Stimulated activated CD4-positive, alpha-beta T cell treated with anti-CD3 and anti-CD28 coated beads, Interleukin-4, amount 100 ng/mL, for 48 hours (primary cell): ENCODE results near the gene BCLAF1.

Experiments
- DNase-seq, 2 donors: peaks; one replicate each; pipeline ENCODE4 v3.0.0-alpha.2; 2020; ENCODE audit warnings: low read depth in 2 of 2

The BCLAF1 gene, protein sequence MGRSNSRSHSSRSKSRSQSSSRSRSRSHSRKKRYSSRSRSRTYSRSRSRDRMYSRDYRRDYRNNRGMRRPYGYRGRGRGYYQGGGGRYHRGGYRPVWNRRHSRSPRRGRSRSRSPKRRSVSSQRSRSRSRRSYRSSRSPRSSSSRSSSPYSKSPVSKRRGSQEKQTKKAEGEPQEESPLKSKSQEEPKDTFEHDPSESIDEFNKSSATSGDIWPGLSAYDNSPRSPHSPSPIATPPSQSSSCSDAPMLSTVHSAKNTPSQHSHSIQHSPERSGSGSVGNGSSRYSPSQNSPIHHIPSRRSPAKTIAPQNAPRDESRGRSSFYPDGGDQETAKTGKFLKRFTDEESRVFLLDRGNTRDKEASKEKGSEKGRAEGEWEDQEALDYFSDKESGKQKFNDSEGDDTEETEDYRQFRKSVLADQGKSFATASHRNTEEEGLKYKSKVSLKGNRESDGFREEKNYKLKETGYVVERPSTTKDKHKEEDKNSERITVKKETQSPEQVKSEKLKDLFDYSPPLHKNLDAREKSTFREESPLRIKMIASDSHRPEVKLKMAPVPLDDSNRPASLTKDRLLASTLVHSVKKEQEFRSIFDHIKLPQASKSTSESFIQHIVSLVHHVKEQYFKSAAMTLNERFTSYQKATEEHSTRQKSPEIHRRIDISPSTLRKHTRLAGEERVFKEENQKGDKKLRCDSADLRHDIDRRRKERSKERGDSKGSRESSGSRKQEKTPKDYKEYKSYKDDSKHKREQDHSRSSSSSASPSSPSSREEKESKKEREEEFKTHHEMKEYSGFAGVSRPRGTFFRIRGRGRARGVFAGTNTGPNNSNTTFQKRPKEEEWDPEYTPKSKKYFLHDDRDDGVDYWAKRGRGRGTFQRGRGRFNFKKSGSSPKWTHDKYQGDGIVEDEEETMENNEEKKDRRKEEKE

DNA sequence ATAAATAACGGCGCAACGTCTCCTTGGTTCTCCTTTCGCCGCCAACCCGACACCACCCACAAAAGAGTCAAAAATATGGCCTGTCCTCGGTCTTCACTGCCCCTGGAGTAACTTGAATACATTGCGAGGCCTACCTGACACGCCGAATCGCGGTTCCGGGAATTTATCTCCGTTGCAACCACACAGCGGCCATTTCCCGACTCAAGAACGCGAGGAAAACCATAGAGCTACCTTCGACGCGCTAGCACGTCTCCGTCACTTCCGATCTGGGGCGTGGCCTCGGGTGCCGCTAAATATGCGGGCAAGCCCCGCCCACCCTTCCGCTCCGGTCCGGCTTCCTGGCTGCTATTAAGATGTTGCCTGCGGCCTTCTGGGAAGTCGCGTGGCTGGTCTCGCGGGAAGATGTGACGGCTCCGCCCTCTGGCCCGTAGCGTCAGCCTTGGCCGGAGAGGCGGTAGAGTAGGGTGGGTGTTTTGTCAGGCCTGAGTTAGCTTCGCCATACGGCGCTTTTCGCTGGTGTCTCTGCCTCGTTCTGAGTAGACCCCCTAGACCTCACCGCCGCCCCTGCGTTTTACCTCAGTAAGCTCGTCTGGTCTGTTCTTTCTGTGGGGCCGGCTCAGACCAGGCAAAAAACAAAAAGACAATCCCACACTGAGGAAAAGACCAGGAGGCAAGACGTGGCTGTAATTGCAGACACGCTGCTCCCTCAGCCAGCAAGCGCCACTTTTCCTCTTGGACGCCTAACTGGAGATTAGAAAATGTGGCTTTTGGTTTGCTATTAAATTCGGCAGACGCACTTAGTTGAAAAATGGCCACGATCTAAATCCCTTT, at the start of gene BCLAF1:
Gene BCLAF1, minus strand, starts transcription at position 268 of the 831 bp plus-strand sequence. CDS start 9,980 bp downstream, outside the sequence.
- DNase-seq: peak; percentile 97 to 98

DNA sequence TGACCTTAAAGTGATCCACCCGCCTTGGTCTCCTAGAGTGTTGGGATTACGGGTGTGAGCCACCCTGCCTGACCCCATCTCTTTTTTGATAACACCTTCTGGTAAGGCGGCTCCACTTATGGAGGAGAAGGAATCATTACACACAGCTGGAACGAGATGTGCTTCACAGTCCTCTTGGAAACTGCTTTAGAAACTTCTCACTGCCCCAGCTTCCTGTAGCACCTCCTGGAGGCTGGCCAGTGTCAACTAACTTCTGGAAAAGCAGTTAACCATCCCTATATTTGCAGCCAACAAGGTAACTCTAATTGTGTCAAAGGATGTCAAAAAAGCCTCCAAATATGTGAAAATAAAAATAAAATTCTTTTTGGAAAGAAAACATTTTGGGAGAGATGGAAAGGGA, 48.8 kb upstream of the BCLAF1 start:
- DNase-seq: no peak

DNA sequence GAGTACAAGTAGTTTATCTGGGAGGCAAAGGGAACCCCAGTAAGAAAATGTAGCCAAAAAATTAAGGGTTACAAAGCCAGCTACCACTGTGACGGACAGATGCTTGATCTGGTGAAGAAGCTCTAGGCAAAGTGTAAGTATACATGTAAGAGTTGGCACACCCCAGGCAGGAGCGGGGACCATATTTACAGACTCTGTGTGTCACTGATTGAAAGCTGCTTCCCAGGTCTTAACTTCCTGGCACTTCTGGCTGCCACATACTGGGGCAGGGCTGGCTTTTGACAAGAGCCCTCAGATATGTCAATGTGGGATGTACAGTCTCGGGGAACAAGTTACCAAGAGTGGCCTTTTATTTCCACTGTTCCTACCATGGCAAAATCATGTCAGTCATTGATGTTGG, 48.0 kb upstream of the BCLAF1 start:
- DNase-seq: no peak

DNA sequence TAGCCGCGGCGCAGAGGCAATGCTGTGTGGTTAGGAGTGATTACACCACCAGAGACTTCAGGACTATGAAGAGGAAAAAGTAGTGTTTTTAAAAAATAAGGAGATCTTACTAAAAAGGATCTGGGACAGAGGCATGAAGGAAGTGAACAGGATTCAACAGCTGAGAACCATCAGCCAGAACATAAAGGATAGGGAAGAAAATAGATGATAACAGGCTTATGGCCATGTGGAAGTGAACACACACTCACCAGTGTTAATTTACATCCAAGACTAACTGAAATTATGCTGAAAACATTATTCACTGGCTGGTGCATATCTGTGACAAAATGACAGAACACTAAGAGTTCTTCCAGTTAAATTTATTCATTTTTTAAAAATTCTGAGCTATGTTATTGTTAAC, 47.5 kb upstream of the BCLAF1 start:
- no peak for DNase-seq

DNA sequence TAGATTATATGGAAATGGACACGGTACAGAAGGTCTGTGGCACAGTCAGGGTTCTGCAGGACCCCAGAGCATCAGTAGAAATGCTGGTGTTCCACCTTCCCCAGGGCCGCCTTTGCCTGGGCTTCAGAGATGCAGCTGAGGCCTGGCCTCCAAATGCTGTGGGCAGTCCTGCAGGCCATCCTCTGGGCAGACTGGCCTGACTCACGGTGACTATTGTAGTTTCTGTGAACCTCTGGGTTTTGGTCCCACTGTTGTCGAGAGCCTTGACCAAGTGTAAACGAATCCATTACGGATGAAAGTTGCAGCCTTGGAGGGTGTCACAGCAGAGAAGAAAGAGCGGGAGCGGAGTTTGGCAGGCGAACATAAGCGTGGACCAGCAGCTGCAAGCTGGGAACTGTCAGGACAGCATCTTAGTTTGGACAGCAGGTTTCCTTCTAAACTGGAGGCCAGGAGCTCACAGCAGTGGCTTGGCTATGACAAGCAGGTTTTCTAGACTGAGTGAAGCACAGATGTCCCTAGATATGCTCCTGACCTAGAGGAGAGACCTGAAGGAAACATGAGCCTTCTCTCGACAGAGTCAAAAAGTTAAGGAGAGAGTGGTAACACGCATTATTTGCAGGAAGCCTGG, 46.2 kb upstream of the BCLAF1 start:
- no peak for DNase-seq

DNA sequence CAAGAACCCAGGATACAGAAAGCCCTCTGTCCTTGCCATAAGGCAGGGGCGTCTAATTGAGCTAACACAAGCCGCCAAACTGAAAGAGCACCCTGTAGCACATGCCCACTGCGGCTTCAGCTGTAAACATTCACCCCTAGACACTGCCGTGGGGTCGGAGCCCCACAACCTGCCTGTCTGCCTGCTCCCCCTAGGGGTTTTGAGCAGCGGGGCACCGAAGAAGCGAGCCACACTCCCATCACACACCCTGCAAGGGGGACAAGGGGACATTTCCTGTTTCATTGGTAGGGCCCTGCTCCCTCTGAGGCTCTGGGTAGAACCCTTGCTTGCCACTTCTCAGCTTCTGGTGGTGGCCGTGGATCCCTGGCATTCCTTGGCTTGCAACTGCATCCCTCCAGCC, 45.2 kb upstream of the BCLAF1 start:
- no peak for DNase-seq

DNA sequence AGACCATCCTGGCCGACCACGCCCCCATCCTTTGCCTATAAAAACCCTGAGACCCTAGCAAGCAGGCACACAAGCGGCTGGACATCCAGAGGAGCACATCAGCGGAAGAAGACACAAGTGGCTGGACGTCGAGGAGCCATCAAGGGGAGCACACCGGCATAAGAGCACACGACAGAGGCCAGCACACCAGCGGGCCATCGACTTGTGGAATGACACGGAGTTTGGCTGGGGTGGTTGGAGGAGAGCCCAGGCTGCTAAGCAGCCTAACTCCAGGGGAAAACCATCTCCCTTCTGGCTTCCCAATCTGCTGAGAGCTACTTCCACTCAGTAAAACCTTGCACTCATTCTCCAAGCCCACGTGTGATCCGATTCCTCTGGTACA, 44.8 kb upstream of the BCLAF1 start:
- no peak for DNase-seq

DNA sequence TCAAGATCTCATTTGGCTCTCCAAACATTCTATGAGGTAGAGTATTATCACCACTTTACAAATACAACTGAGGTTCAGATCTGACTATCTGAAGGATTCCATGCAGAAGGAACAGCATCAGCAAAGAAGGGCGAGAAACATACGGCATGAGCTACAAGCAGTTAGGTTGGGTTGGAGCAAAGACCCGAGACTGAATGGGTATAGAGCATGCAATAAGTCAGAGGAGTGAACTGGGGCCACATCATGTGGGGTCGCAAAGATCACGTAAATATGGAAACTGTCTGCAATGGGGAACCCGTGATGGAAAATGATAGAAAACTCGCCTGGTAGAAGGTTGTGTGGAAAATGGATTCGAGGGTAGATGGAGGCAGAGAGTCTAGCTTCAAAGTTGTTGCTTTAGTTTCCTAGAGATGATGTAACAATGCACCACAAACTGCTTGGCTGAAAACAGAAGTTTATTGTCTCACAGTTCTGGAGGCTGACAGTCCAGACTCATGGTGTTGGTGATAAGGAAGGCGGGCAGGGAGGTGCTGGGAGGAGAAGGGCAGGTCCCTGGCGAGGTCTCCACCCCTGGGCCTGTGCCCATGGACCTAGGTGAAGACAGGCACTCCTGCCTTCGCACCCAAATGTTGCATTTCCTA, 44.3 kb upstream of the BCLAF1 start:
- DNase-seq: no peak

DNA sequence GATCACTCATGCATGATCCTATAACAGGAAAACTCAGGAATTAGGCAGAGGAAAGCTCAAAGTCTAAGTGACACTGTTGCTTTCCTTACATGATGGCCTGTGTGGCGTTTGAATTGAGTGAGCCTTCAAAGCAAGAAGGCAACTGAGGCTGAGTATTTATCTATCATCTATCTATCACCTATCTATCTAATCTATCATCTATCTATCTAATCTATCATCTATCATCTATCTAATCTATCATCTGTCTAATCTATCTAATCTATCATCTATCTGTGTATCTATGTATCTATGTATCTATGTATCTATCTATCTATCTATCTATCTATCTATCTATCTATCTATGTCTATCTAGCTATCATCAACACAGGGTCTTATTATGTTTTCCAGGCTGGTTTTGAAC, 41.8 kb upstream of the BCLAF1 start:
- DNase-seq: no peak

DNA sequence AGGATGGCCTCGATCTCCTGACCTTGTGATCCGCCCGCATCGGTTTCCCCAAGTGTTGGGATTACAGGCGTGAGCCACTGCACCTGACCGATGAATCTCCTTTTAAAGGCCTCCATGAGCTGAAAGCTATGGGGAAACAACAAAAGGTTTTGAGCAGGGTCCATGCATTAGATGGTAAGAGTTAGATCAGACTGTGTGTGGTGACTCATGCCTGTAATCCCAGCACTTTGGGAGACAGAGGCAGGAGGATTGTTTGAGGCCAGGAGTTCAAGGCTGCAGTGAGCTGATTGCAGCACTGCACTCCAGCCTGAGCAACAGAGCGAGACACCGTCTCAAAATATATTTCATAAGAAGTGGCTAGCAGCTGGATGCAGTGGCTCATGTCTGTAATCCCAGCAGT, 41.0 kb upstream of the BCLAF1 start:
- DNase-seq: no peak

DNA sequence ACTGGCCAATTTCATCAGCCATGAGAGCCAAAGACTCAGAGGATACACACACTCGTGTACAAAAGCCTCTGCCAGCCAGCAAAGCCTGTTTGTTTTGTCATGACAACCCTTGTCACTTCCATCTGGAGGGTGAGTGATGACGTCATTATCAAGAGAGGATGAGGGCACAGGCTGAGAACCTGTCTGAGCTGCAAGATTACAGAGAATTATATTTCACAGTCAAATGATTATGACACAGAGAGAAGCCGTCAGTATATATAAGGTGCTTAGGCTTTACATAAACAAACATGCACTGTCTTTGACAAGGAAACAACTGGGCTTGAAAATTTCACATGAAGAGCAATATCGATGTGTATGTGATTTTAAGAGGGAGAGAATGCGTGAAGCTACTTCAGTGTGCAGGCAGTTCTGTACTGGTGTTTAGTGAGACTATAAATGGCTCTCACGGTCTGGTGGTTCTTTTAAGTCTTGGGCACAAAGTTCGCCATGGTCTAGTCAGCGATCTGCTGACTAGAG, 36.5 kb upstream of the BCLAF1 start:
- DNase-seq: no peak

DNA sequence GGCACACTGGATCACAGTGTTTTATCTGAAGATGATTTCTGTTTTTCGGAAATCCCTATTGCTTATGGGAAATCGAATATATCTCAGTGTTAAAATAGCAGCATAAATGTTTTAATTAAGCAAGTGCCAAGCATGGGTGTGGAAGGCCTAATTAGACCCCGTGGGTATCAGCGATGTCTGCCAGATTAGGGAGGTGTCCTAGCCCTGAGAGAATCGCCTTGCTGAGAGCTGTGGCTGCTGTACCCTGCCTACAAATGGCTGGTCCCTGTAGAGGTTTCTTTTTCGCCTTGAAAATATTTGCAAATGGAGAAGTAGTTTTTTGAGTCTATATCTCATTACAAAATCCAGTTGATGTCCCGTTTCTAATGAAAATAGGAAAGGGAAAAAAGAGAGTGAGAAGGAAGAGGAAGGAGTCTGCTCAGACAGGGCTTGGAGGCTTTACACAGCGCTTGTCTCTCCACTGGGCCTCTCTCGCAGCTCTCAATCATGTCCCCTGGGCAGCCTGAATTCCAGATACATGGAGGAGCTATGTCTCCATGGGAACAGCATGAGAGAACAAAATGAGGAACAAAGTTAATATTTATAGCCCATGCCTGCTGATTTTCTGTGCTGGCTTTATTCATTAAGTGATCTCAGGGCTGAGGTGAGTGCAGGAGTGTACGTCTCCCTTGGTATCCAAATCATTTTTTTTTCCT, 35.2 kb upstream of the BCLAF1 start:
- DNase-seq: no peak

DNA sequence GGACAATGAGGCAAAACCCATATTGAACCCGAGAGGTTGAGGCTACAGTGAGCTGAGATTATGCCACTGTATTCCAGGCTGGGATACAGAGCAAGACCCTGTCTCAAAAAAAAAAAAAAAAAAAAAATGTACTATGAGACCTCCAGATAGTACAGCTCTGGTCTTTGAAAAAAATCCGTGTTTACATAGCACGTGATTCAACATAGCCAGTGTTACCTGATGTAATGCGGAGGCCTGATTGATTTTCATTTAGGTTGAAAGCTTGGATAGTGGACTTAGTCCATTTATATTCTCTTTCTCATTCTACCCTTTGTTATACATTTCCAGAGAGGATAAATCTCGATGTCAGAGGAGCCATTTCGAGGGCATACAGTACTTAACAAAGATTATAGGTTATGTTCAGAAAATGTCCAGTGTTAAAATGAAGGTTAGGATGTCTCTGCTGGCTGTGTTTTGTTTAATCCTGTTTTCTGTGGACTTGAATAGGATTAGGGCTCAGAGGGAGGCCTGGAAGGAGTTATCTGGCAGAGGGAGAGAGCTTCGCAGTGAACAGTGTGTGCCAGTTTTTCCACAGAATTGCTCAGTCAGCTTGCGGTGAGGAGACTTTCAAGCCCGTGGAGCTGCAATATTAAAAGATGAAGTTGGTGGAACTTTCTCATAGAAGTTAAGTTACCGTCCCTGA, 33.9 kb upstream of the BCLAF1 start:
- DNase-seq: no peak

DNA sequence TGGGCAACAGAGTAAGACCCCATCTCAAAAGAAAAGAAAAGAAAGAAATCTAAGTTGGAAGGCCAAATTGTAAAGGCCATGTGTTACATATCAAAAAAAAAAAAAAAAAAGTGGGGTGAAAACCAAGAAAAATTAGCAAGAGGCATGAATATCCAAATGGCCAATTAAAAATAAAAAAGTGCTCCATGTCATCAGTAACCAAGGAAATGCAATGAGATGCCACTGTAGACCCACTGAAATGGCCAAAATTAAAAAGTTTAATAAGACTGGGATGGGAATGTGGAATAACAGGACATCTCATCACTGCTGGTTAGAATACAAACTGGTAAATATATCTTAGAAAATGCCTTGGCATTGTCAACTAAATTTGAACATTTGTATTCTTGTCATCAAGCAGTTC, 30.1 kb upstream of the BCLAF1 start:
- DNase-seq: no peak

DNA sequence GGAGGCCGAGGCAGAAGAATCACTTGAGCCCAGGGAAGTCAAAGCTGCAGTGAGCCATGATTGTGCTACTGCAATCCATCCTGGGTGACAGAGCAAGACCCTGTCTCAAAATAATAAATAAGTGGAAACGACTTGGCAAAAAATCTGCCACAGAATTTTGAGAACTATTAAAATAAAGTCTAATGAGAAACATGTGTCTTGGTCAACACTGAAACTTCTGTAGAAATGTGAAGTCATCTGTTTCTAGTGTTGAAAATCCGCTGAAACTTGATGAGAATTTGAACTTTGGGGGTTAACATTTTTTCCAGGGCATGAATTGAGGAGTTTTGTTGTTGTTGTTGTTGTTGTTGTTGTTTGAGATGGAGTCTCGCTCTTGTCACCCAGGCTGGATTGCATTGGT, 29.0 kb upstream of the BCLAF1 start:
- DNase-seq: no peak

DNA sequence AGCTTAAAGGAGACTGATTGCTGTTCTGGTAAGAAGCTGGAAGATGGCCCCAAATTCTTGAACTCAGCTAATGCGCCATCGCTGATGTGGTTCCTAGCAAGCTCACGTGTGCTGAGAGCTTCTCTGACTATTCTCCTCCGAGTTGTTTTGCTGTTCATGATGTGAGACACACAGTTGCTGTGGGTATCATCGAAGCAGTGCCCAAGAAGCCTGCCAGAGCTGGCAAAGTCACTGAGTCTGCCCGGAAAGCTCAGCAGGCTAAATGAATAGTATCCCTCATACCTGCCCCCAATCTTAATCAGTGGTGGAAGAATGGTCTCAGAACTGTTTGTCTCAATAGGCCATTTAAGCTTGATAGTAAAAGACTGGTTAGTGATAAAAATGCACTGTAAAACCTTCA, 28.3 kb upstream of the BCLAF1 start:
- DNase-seq: no peak

DNA sequence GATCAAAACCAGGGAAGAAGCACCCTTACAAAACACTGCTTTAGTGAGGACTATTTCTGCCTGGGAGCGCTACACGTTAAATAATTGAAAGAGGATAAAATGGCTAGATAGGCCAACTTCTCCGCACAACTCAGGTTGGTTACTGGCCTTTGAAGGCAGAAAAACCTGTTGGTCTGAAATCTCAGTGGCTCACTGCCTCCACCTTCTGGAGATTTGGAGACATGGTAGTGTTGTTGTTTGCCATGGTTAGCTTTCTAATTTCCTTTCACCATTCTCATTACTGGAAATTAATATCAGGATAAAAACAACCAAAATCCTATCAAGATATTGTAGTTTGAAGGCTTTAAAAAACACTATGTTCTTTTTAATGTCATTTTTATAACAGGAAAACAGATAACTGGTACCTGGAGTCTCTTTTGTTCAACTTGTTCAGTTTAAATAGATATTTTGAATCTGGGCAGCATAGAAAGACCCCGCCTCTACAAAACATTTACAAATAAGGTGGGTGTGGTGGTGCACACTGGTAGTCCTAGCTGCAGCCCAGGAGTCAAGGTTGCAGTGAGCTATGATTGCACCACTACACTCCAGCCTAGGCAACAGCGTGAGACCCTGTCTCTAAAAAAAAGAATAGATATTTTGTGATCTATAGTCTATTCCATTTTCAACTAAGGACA, 27.5 kb upstream of the BCLAF1 start:
- DNase-seq: peak; percentile 12 to 35

DNA sequence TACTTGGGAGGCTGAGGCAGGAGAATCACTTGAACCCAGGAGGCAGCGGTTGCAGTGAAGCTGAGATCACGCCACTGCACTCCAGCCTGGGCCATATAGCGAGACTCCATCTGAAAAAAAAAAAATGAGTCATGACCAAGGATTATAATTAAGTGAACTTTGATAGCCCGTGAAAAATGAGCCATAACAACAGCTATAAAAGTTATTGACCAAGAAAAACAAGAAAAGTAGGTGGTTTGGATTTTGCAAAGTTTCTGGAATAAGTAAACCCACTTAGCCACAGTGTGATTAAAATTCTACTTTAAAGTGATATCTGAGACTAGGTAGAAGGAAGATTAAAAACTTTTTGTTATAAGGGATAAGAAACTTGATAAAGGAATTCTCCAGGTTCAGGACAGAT, 25.9 kb upstream of the BCLAF1 start:
- DNase-seq: no peak

DNA sequence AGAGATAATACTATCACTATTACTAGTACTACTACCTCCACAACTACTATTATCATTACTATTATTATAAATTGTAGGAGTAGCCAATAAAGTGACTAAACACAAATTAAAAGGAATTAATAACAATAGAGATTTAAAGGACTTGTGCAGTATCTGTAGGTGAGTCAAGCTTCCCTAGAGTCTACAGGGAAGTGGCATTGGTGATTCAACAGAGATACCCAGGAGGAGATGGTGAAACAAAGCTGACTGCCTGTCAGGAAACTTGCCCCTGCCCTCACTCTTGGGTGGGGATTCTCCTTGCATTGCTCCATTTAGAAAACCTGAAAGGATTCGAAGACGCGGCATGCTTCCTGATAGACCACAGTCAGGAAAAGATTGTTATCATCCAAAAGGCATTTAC, 23.3 kb upstream of the BCLAF1 start:
- no peak for DNase-seq
